Measurements from ENCODE around the gene SLC9A3.
A peak's percentile ranks its signal among the peaks of the same experiment; 100 is the strongest.

SLC9A3 gene

DNA sequence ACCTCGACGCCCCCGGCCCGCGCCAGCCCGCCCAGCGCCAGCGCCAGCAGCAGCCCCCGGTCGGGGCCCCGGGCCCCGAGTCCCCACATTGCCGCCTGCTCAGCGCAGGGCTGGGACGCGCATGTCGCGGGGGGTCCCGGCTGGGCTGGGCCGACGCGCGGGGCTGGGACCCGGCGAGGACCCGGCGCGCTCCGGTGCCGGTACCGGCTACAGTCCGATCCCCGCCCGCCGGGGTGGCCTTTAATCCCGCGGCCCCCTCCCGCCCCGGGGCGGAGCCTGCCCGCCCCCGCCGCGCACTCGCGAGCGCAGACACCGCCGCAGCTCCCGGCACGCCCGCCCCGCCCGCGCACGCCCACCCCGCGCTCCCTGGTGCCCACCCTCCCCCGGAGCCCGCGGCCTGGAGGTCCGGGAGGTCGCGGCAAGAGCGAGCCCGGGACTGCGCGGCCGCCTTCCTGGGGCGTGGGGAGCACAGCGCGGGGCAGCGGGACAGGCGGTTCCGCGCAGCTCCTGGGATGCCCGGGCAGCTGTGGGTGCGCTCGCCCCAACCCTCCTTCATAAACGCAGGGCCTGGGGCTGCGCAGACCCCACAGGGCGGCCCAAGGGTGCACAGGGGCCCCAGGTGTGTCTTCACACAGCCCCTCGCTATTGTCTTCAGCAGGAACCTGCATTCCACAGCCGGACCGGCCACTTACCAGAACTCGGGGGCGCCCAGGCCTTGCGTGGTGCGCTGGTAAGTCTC, at the start of gene SLC9A3:
Gene SLC9A3 (minus strand): TSS at position 216 of the 739 bp plus-strand sequence.
- no peaks in the 10 kb centered on the region for H3K36me3 Mint-ChIP-seq
- H3K27ac Mint-ChIP-seq: no peak within 1 kb of the TSS
- H3K4me1 Mint-ChIP-seq (ENCODE audit: low read depth): peaks cover 26% of the 10 kb centered on the region
- H3K4me3 Mint-ChIP-seq: peak within 1 kb of the TSS; percentile 60
- H3K9me3 Mint-ChIP-seq (ENCODE audit: low read depth): no peaks in the 10 kb centered on the region
- H3K27me3 Mint-ChIP-seq: peaks cover 31% of the 10 kb centered on the region

DNA sequence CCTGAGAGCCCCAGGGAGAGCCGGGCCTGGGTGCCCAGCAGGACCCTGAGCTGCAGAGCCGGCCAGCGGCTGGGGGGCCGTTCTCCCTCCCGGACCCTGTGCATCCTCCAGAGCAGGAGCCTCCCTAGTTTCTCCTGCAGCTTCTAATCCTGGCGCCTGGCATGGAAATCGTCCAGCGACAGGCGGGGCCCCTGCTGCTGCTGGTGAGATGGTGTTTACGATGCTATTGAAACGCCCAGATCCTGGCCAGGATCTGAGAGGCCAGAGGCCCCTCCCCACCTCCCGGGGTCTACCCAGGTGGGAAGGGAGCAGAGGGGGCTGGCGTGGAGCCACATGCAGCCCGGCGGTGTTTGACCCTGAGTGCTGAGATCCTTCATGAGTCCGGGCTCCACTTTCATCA, 49.7 kb upstream of the SLC9A3 start:
- H3K27me3 Mint-ChIP-seq: peaks cover 24% of the 10 kb centered on the region
- H3K36me3 Mint-ChIP-seq: peaks cover 10% of the 10 kb centered on the region
- H3K9me3 Mint-ChIP-seq (ENCODE audit: low read depth): peaks cover 19% of the 10 kb centered on the region
- H3K4me1 Mint-ChIP-seq (ENCODE audit: low read depth): no peaks in the 10 kb centered on the region
- H3K4me3 Mint-ChIP-seq: no peak overlapping the region
- no peak overlapping the region for H3K27ac Mint-ChIP-seq

DNA sequence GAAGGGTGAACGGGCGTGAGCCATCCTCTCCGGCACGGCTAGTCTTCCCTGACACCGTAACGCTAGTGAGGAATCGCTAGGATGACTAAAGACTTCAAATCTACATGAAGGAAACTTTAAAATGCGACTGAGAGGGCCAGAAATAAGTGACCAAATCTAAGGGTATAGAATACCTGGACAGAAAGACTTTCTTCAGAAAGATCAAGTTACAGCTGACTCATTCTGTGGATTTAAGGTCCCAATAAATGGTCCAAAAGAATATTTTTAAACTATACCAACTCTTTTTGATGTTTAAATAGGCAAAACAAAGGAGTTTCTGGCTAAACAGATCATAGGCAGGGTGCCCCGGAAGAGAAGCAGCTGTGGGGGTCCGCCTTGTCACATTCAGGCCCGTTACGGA, 49.0 kb upstream of the SLC9A3 start:
- H3K4me1 Mint-ChIP-seq (ENCODE audit: low read depth): no peaks in the 10 kb centered on the region
- H3K9me3 Mint-ChIP-seq (ENCODE audit: low read depth): peaks cover 19% of the 10 kb centered on the region
- no peak overlapping the region for H3K27ac Mint-ChIP-seq
- H3K36me3 Mint-ChIP-seq: peaks cover 10% of the 10 kb centered on the region
- H3K4me3 Mint-ChIP-seq: no peak overlapping the region
- H3K27me3 Mint-ChIP-seq: peaks cover 19% of the 10 kb centered on the region

DNA sequence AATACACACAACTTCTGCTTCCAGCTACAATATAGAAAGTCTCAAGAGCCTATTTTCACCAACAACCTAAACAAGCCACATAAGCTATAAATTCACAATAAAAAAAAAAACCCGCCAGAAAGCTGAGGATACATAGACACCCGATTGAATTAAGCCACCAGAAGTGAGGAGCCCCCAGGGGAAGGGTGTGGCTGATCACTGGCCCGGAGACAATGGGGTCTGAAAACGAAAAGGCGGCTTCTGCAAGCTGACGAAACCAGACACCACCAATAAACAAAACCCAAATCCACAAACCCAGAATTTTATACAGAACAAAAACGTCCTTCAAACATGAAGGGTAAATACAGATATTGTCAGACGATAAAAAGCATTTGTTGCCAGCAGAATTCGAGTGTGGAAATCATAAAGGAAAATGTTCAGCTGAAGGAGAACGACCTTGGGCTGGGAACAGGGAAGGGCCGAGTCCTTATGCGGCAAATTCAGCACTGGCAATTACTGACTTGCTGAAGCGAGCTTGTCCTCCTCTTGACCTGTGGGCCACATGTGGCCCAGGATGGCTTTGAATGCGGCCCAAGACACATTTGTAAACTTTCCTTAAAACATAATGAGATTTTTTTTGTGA, 48.3 kb upstream of the SLC9A3 start:
- Mint-ChIP-seq H3K27ac (no peak overlapping the region), H3K4me1 (ENCODE audit: low read depth) (no peaks in the 10 kb centered on the region), H3K4me3 (no peak overlapping the region), H3K9me3 (ENCODE audit: low read depth) (peaks cover 13% of the 10 kb centered on the region), H3K36me3 (peaks cover 10% of the 10 kb centered on the region), H3K27me3 (peaks cover 17% of the 10 kb centered on the region)

DNA sequence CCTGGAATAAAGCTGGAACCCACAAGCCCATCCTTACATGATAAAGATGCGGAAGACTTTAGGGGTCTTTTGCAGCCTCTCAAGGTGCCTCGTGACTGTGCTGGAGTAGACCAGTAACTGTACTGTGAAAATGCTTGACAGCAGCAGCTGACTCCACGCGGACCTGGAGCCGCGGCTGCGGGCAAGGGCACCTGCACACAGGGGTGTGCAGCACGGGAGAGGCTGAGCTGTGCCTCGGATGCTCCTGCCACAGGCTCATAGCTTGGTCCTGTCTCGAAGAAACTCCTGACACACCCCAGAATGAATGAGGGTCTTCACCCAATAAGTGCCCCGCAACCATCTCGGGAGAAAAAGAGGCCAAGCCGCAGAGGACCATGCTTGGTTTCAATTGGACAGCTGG, 47.5 kb upstream of the SLC9A3 start:
- H3K36me3 Mint-ChIP-seq: peaks cover 10% of the 10 kb centered on the region
- H3K27ac Mint-ChIP-seq: no peak overlapping the region
- H3K27me3 Mint-ChIP-seq: peaks cover 24% of the 10 kb centered on the region
- no peak overlapping the region for H3K4me3 Mint-ChIP-seq
- peaks cover 10% of the 10 kb centered on the region for H3K9me3 Mint-ChIP-seq (ENCODE audit: low read depth)
- H3K4me1 Mint-ChIP-seq (ENCODE audit: low read depth): no peaks in the 10 kb centered on the region

DNA sequence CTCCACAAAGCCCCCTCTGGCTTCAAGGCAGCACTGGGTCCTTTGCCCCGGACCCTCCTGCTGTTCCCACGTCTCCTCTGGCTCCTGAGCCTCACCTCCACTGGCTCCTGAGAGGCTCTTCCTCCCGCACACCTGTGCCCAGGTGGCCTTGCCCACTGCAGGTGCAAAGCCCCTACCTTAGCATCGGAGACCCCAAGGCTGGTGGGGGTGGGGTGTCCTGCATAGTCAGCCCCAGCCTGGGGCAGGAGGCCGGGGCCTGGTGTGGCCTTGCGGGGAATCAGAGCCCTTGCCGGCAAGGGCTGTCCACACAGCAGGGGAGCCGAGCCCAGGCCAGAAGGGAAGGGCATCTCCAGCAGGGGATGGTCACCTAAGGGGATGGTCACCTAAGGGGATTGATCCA, 46.6 kb upstream of the SLC9A3 start:
- H3K36me3 Mint-ChIP-seq: peaks cover 6% of the 10 kb centered on the region

DNA sequence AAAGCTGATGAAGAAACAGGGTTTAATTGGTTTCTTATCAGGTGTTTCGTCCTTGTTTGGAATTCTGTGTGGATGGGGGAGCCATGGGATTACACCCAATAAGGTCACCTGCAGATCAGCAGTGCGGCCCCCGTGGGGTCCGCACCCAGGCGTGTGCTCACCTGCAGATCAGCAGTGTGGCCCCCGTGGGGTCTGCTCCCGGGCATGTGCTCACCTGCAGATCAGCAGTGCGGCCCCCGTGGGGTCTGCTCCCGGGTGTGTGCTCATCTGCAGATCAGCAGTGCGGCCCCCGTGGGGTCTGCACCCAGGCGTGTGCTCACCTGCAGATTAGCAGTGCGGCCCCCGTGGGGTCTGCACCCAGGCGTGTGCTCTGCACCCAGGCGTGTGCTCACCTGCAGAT, 46.2 kb upstream of the SLC9A3 start:
- Mint-ChIP-seq H3K27me3 (peaks cover 19% of the 10 kb centered on the region), H3K4me1 (ENCODE audit: low read depth) (no peaks in the 10 kb centered on the region), H3K4me3 (no peak overlapping the region), H3K9me3 (ENCODE audit: low read depth) (peaks cover 5% of the 10 kb centered on the region), H3K27ac (no peak overlapping the region), H3K36me3 (peaks cover 3% of the 10 kb centered on the region)

More for the DNA sequence above, 46.6 kb upstream of the SLC9A3 start:
- H3K27ac Mint-ChIP-seq: no peak overlapping the region
- H3K9me3 Mint-ChIP-seq (ENCODE audit: low read depth): peaks cover 5% of the 10 kb centered on the region
- H3K4me3 Mint-ChIP-seq: no peak overlapping the region
- no peaks in the 10 kb centered on the region for H3K4me1 Mint-ChIP-seq (ENCODE audit: low read depth)
- H3K27me3 Mint-ChIP-seq: peaks cover 23% of the 10 kb centered on the region

DNA sequence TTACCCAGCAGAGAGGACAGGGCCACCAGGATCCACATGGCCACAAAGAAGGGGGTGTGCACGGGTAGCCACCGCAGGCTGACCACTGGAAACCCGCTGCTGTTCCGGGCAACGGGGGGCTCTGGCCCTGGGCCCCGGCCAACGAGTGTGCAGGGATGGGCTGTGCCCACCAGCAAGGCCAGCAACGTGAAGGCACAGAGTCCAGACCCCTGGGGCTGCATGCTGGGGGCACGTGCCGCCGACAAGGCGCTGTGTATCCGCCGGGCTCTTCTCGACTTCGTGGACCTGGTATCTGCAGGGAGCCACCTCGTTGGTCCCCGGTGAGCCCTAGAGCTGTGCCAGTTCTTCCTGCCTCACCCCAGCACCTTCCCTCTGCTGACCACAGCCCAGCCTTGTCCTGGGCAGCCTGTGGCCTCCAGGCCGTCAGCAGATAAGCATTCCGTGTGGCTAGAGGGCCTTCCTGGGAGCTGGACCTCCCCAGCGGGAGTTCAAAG, 45.7 kb upstream of the SLC9A3 start:
- Mint-ChIP-seq H3K4me1 (ENCODE audit: low read depth) (no peaks in the 10 kb centered on the region), H3K36me3 (no peaks in the 10 kb centered on the region), H3K27me3 (peaks cover 15% of the 10 kb centered on the region), H3K4me3 (no peak overlapping the region), H3K9me3 (ENCODE audit: low read depth) (no peaks in the 10 kb centered on the region), H3K27ac (no peak overlapping the region)

DNA sequence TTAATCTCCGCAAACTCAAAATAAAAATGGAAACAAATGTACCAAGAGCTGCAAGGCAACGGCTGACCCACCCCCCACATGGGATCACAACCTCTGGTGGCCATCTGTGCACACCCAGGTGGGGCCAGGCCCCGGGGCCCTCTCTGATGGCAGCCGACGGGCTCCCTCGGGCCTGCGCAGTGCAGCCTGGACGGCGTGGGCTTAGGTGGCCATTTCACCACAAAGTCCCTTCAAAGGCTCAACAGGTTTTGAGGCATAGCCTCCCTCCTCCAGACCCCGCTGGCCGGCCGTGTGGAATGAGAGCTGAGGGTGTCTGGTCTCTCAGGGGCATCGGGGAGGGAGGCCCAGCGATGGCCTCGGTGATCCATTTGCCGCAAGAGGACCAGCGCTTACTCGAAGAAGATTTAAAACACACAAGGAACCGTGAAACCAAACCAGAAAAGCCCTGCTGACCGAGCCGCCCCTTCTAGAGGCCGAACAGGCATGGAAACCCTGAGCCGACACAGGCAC, 45.2 kb upstream of the SLC9A3 start:
- no peak overlapping the region for H3K27ac Mint-ChIP-seq
- no peak overlapping the region for H3K4me3 Mint-ChIP-seq
- no peaks in the 10 kb centered on the region for H3K36me3 Mint-ChIP-seq
- H3K9me3 Mint-ChIP-seq (ENCODE audit: low read depth): no peaks in the 10 kb centered on the region
- no peaks in the 10 kb centered on the region for H3K4me1 Mint-ChIP-seq (ENCODE audit: low read depth)
- peaks cover 11% of the 10 kb centered on the region for H3K27me3 Mint-ChIP-seq

DNA sequence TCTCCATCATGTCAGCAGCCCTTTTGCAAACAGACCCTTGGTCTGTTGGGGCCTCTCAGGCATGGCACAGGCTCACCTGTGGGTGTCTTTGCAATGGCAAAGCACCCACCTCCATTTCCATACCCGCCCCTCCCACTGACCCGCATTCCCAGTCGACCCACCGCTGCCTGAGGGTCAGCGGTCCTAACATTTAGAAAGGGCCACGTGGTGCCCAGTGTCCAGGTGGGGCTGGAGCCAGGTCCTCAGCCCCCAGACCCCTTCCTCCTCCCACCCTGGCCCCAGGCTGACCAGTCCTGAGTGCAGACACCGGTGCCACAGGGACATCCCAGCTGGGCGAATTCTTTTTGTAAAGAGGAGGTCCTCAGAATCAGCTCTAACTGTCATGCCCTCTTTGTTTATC, 44.6 kb upstream of the SLC9A3 start:
- Mint-ChIP-seq H3K4me3 (no peak overlapping the region), H3K9me3 (ENCODE audit: low read depth) (no peaks in the 10 kb centered on the region), H3K27ac (no peak overlapping the region), H3K27me3 (peaks cover 11% of the 10 kb centered on the region), H3K36me3 (no peaks in the 10 kb centered on the region), H3K4me1 (ENCODE audit: low read depth) (no peaks in the 10 kb centered on the region)

DNA sequence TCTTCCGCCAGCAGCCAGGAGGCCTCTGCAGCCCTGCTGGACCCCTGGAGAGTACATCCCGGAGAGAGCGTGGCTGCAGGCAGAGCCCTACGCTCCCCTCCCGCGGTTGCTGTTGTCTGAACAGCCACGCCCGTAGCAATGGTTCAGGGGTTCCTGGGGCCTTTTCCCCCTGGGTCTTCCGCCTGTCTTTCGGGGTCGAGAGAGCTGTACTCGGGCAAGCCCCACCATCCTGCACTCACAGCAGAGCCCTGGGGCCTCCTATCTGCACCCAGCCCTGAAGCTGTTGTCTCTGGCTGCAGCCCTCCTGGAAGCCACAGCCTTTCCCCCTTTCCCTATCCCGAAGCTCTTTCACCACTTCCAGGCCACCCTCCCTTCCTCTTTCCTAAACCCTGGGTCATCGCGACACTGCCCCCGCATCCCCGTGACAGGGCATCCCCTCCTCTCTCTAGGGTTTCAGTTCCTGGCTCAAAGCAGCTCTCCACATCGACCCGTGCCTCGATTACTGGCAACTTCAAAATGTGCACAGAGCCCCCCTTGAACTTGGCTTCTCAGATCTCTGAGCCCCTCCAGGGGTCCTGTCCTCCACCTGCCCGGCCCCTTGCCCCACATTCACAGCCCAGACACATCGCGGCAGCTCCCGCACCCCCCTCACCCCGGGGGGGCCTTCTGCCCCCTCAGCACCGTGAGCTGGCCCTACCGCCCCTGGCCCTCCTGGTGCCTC, 44.0 kb upstream of the SLC9A3 start:
- Mint-ChIP-seq H3K9me3 (ENCODE audit: low read depth) (no peaks in the 10 kb centered on the region), H3K4me1 (ENCODE audit: low read depth) (no peaks in the 10 kb centered on the region), H3K36me3 (no peaks in the 10 kb centered on the region), H3K27ac (no peak overlapping the region), H3K4me3 (no peak overlapping the region), H3K27me3 (peaks cover 11% of the 10 kb centered on the region)

DNA sequence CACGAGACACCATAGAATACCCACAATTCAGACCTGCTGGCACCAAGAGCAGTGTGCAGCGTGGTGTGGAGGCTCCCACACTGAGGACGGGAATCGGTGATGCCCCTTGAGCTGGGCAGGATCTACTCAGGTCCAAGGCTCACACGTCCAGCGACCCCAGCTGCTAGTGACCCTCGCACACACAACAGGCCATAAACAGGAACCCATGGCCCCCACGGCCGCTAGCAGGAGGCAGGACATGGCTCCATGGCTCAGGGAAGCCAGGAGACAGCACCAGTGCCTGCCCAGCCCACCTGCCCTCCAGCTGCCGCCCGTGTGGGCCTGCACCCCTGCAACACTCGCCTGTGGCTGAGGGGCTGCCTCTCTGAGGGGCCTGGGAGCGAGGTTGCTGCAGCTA, 43.4 kb upstream of the SLC9A3 start:
- Mint-ChIP-seq H3K9me3 (ENCODE audit: low read depth) (no peaks in the 10 kb centered on the region), H3K36me3 (no peaks in the 10 kb centered on the region), H3K4me1 (ENCODE audit: low read depth) (no peaks in the 10 kb centered on the region), H3K27me3 (peaks cover 11% of the 10 kb centered on the region), H3K27ac (no peak overlapping the region), H3K4me3 (no peak overlapping the region)

DNA sequence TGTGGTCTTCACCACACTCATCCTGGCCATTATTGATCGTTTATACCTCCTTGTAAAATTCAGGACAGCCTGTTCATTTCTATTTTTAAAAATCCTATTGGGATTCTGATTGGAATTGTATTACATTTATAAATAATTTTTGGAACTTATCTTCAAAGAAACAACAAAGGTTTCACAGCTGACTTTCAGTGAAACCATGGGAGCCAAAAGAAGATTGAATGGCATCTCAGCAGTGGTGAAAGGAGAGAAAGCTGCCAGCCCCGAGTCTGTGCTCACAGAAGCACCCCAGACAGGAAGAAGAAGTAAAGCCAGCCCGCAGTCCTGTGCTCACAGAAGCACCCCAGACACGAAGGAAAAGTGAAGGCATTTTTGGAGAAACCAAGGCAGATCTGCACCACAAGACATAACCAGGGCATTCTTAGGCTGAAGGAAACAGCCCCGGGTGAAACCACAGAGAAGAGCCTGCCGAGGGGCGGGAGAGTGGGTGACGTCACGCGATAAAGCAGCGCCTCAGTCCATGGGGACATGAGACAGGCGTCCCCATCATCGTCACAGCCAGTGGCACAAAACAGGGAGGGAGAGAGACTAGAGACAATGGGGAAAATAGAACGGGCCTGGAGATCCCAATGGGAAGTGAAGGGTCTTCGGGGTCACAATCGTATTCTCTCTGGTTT, 42.5 kb upstream of the SLC9A3 start:
- Mint-ChIP-seq H3K4me3 (no peak overlapping the region), H3K9me3 (ENCODE audit: low read depth) (no peaks in the 10 kb centered on the region), H3K36me3 (no peaks in the 10 kb centered on the region), H3K27ac (no peak overlapping the region), H3K27me3 (peaks cover 11% of the 10 kb centered on the region), H3K4me1 (ENCODE audit: low read depth) (no peaks in the 10 kb centered on the region)

DNA sequence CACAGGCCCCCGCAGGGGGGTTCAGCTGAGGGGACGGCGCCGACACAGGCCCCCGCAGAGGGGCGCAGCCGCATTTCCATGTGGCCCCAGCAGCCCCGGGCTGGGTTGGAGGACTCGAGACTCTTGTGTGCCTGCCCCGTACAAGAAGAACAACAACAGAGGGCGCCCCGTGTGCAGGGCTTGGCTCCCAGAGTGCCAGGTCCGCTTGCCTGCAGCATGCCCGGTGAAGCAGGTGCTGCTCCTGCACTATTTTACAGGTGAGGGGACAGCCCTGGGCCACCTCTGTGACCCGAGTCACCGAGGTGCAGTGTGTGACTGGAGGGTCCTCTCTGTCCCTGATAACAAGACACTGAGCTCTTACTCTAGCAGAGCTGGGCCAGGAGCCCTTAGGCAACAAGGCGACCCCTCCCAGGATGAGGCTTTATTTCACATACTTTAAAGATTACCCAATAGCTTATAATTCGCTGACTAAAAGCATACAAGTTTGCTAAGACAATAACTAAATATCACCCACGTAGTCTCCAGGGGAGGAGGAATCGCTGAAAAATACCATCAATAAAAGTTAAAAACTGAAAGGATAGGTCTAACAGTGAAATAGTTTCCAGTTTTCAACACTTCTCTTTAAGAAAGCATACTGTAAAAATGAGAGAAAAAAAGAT, 41.7 kb upstream of the SLC9A3 start:
- Mint-ChIP-seq H3K4me1 (ENCODE audit: low read depth) (no peaks in the 10 kb centered on the region), H3K36me3 (no peaks in the 10 kb centered on the region), H3K27ac (no peak overlapping the region), H3K27me3 (peaks cover 11% of the 10 kb centered on the region), H3K4me3 (no peak overlapping the region), H3K9me3 (ENCODE audit: low read depth) (no peaks in the 10 kb centered on the region)
